Stimulated activated CD4-positive, alpha-beta T cell treated with anti-CD3 and anti-CD28 coated beads, Interleukin-2, amount 100 ng/mL, for 48 hours (primary cell): Measurements from ENCODE around the gene NR1D1.
"Not testable (repeated sequence)": the region's sequence is repeated elsewhere in the genome, so short reads cannot be mapped to it uniquely, and the experiment has no call there.

ENCODE experiments used
- DNase-seq, 2 donors: peaks; one replicate each; pipeline ENCODE4 v3.0.0-alpha.2; 2020

Gene NR1D1

GRCh38 chr17:40100419-40100668 lies at the start of gene NR1D1:
TSS of gene NR1D1 (minus strand) at chr17:40100589. CDS start at chr17:40100094, 495 bp downstream.
- no peak for DNase-seq

GRCh38 chr17:40148527-40148926 lies 48.1 kb upstream of the NR1D1 start:
- no peak for DNase-seq

GRCh38 chr17:40145476-40145875 lies 45.1 kb upstream of the NR1D1 start:
- DNase-seq, result no peak

GRCh38 chr17:40143166-40143565 lies 42.8 kb upstream of the NR1D1 start:
- not testable (repeated sequence) for DNase-seq

GRCh38 chr17:40139566-40140058 lies 39.2 kb upstream of the NR1D1 start:
- peak in 1 of 2 donors; percentile 11 for DNase-seq

- no peak for DNase-seq
Measured at GRCh38 chr17:40135817-40136216, 35.4 kb upstream of the NR1D1 start.

GRCh38 chr17:40134184-40134583 lies 33.8 kb upstream of the NR1D1 start:
- DNase-seq, result no peak

GRCh38 chr17:40130352-40131042 lies 30.1 kb upstream of the NR1D1 start:
- DNase-seq, result no peak

GRCh38 chr17:40129498-40129897 lies 29.1 kb upstream of the NR1D1 start:
- no peak for DNase-seq

GRCh38 chr17:40124279-40125141 lies 24.1 kb upstream of the NR1D1 start:
- DNase-seq, result no peak

- DNase-seq, result no peak
Measured at GRCh38 chr17:40123811-40124114, 23.4 kb upstream of the NR1D1 start.

GRCh38 chr17:40122999-40123810 lies 22.8 kb upstream of the NR1D1 start:
- DNase-seq, result peak in 1 of 2 donors; percentile 60

GRCh38 chr17:40122136-40122998 lies 22.0 kb upstream of the NR1D1 start:
- no peak for DNase-seq

- DNase-seq, result peak; percentile 78 to 82
Measured at GRCh38 chr17:40121181-40122135, 21.1 kb upstream of the NR1D1 start, which contains the start of gene MSL1. TSS of gene MSL1 (plus strand) at chr17:40121971. CDS start at chr17:40122613, 642 bp downstream.

- no peak for DNase-seq
Measured at GRCh38 chr17:40115101-40115436, 14.7 kb upstream of the NR1D1 start.

GRCh38 chr17:40113907-40114245 lies 13.5 kb upstream of the NR1D1 start:
- no peak for DNase-seq

- peak; percentile 88 to 90 for DNase-seq
Measured at GRCh38 chr17:40113110-40113906, 12.9 kb upstream of the NR1D1 start.

GRCh38 chr17:40112718-40113109 lies 12.3 kb upstream of the NR1D1 start:
- DNase-seq, result no peak

- DNase-seq, result no peak
Measured at GRCh38 chr17:40112191-40112711, 11.9 kb upstream of the NR1D1 start.
